RWPE2 (cell line): Measurements from ENCODE around the gene ANKFY1.
"Not testable (repeated sequence)": the region's sequence is repeated elsewhere in the genome, so short reads cannot be mapped to it uniquely, and the experiment has no call there.

Experiments used
- ATAC-seq: fragments of 200-7000 bp; cut with Tn5 transposase; 3 replicates; pipeline ENCODE4 v1.9.1; 2021; ENCODE audit warnings: low read depth
- DNase-seq: peaks from one replicate; pipeline ENCODE4 v3.0.0-alpha.2; 2020; ENCODE audit warnings: low spot score
- H3K27ac ChIP-seq: fragments of 450-650 bp; 2 replicates; pipeline ENCODE4 v1.5.1; 2017; ENCODE audit warnings: mild to moderate bottlenecking; ENCODE audit not compliant: poor library complexity, severe bottlenecking
- H3K27me3 ChIP-seq: fragments of 250-450 bp; sonication (Bioruptor Pico); 2 replicates; pipeline ENCODE4 v1.5.1; 2021; ENCODE audit warnings: mild to moderate bottlenecking, moderate library complexity; ENCODE audit not compliant: insufficient read depth, poor library complexity, severe bottlenecking
- H3K36me3 ChIP-seq: fragments of 250-450 bp; sonication (Bioruptor Pico); 2 replicates; pipeline ENCODE4 v1.5.1; 2020; ENCODE audit warnings: low read depth, mild to moderate bottlenecking, moderate library complexity
- H3K4me1 ChIP-seq: fragments of 250-450 bp; sonication (Bioruptor Pico); 2 replicates; pipeline ENCODE4 v1.5.1; 2021; ENCODE audit warnings: mild to moderate bottlenecking, moderate library complexity; ENCODE audit not compliant: insufficient read depth, poor library complexity, severe bottlenecking
- H3K4me3 ChIP-seq: fragments of 250-450 bp; sonication (Bioruptor Pico); 2 replicates; pipeline ENCODE4 v1.5.1; 2021; ENCODE audit warnings: mild to moderate bottlenecking, moderate library complexity; ENCODE audit not compliant: severe bottlenecking
- H3K9me3 ChIP-seq: fragments of 250-450 bp; sonication (Bioruptor Pico); 2 replicates; pipeline ENCODE4 v1.5.1; 2021; ENCODE audit warnings: mild to moderate bottlenecking, moderate library complexity; ENCODE audit not compliant: severe bottlenecking
- TF ChIP-seq, protein P1 (sequence below): fragments of 450-650 bp; IDR thresholded peaks from one replicate; pipeline ENCODE4 v1.5.1; 2017; ENCODE audit warnings: mild to moderate bottlenecking, moderate library complexity; ENCODE audit not compliant: poor library complexity, severe bottlenecking

Gene ANKFY1

DNA sequence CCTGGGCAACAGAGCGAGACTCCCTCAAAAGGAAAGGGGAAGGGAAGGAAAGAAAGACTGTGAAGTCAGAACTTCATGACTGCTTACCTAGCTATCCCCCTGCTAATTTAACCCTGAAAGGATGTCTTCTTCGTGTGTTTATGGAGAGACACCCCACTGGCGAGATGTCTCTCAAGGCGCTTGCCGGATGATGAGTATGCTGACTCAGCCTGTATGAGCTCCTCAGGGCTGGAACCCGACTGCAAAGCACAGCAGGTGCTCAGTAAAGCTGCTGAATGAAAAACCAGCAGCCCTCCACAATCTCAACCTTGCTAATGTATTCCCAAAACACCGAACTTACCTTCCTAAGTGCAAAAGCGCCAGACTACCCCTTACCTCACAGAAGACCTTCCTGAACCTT lies 2.3 kb downstream of the ANKFY1 start:
- Histone ChIP-seq H3K27me3 (no peaks in the 10 kb centered on the region), H3K4me1 (peaks cover 3% of the 10 kb centered on the region), H3K27ac (no peak overlapping the region), H3K36me3 (peaks cover 23% of the 10 kb centered on the region), H3K4me3 (no peak overlapping the region), H3K9me3 (peaks cover 8% of the 10 kb centered on the region)
- DNase-seq (no peak), ATAC-seq (no peak)
- TF ChIP-seq, protein P1, sequence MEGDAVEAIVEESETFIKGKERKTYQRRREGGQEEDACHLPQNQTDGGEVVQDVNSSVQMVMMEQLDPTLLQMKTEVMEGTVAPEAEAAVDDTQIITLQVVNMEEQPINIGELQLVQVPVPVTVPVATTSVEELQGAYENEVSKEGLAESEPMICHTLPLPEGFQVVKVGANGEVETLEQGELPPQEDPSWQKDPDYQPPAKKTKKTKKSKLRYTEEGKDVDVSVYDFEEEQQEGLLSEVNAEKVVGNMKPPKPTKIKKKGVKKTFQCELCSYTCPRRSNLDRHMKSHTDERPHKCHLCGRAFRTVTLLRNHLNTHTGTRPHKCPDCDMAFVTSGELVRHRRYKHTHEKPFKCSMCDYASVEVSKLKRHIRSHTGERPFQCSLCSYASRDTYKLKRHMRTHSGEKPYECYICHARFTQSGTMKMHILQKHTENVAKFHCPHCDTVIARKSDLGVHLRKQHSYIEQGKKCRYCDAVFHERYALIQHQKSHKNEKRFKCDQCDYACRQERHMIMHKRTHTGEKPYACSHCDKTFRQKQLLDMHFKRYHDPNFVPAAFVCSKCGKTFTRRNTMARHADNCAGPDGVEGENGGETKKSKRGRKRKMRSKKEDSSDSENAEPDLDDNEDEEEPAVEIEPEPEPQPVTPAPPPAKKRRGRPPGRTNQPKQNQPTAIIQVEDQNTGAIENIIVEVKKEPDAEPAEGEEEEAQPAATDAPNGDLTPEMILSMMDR, result no peak

DNA sequence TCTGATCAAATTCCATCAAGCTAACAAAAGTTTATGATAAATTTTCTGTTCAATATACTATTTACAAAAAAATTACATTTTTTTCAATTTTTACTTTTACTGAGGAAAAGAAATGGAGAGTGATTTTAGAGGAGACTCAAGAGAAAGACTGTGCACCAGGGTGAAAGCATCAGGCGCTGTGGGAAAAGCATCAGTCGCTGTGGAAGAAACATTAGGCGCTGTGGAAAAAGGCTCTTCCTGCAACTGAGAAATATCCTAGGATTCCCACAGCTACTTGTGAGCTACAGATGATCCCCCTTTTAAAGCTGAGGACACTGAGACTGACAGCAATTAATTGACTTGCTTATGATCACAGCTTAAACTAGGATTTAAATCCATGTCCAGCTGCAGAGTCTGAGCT lies 4.9 kb downstream of the ANKFY1 start:
- DNase-seq (no peak), ATAC-seq (no peak)
- Histone ChIP-seq H3K4me3 (no peak overlapping the region), H3K9me3 (peaks cover 8% of the 10 kb centered on the region), H3K4me1 (peaks cover 3% of the 10 kb centered on the region), H3K36me3 (peaks cover 23% of the 10 kb centered on the region), H3K27ac (no peak overlapping the region), H3K27me3 (no peaks in the 10 kb centered on the region)
- TF ChIP-seq, protein P1, result no peak

DNA sequence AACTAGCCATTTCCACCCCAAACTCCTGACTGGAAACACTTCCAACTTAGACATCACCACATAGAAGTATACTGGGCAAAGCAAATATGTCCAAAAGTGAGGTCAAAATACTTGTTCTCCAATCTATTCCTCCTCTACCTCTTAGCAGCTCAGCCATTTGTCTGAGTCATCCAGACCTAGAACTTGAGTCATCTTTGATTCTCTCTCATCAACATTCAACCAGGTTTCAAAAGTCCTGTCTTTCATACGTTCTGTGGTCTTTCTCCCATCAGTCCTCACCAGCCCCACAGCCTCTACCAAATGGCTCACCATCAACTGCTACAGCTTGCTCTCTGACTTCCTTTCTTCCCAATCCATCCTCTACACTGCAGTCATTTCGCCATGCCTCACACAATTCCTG lies 6.8 kb downstream of the ANKFY1 start:
- no peak overlapping the region for H3K4me3 ChIP-seq
- ATAC-seq, result no peak; the same call in 2 of the 3 replicates
- TF ChIP-seq, protein P1, result no peak
- no peak overlapping the region for H3K27ac ChIP-seq
- DNase-seq, result no peak
- no peaks in the 10 kb centered on the region for H3K4me1 ChIP-seq
- peaks cover 22% of the 10 kb centered on the region for H3K36me3 ChIP-seq
- no peaks in the 10 kb centered on the region for H3K27me3 ChIP-seq
- H3K9me3 ChIP-seq, result peaks cover 8% of the 10 kb centered on the region

DNA sequence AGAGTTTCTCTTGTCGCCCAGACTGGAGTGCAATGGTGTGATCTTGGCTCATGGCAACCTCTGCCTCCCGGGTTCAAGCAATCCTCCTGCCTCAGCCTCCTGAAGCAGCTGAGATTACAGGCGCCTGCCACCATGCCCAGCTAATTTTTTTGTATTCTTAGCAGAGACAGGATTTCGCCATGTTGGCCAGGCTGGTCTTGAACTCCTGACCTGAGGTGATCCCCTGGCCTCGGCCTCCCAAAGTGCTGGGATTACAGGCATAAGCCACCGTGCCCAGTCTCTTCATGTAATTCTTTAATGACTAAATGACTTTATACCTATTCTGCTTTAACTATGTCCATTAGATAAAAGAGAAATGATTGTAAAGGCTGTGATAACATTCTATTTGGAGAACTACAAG lies 8.5 kb downstream of the ANKFY1 start:
- peaks cover 18% of the 10 kb centered on the region; the same call in 1 of the 2 replicates for H3K36me3 ChIP-seq
- H3K27me3 ChIP-seq, H3K4me1 ChIP-seq, H3K9me3 ChIP-seq, H3K4me3 ChIP-seq, H3K27ac ChIP-seq, DNase-seq, ATAC-seq: not testable (repeated sequence)

DNA sequence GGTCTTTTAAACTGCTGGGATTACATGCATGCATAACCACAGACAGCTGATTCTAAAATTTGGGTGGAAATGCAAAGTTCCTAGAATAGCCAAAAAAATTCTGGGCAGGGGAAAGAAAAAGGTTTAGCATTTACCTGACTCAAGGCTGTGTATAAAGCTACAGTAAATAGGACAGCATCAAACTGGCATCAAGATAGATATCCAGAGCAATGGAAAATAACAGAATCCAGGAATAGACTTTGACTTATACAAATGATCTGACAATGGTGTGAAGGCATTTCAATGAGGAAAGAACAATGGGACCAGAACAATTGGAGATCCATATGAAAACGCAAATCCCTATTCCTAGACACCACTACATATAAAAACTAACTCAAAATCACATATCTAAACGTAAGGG lies 12.9 kb downstream of the ANKFY1 start:
- Histone ChIP-seq H3K36me3 (no peaks in the 10 kb centered on the region), H3K27me3 (no peaks in the 10 kb centered on the region), H3K27ac (no peak overlapping the region), H3K9me3 (no peaks in the 10 kb centered on the region), H3K4me1 (peaks cover 23% of the 10 kb centered on the region), H3K4me3 (no peak overlapping the region)
- TF ChIP-seq, protein P1, result no peak
- ATAC-seq (no peak), DNase-seq (no peak)
